GM19351 (cell line): ENCODE measurements around the gene PPP1R27.

Experiments used
- ATAC-seq: cut with Tn5 transposase; IDR thresholded peaks from one replicate; pipeline ENCODE4 v1.9.1; 2021; ENCODE audit warnings: mild to moderate bottlenecking, moderate library complexity; ENCODE audit not compliant: unreplicated experiment

Gene PPP1R27

GRCh38 chr17:81807210-81807719 is 27.6 kb downstream of the PPP1R27 start:
- ATAC-seq: no peak

GRCh38 chr17:81806461-81807209 is 28.2 kb downstream of the PPP1R27 start:
- no peak for ATAC-seq

GRCh38 chr17:81805707-81806460 is 29.0 kb downstream of the PPP1R27 start:
- ATAC-seq: no peak

- no peak for ATAC-seq
Observed at GRCh38 chr17:81804559-81805399, 30.1 kb downstream of the PPP1R27 start.

GRCh38 chr17:81803728-81804558 is 30.9 kb downstream of the PPP1R27 start, which contains the start of gene GCGR:
Gene GCGR (plus strand): TSS chr17:81804150. CDS start chr17:81809019, 4,869 bp downstream.
- ATAC-seq: no peak

GRCh38 chr17:81802856-81803643 is 31.8 kb downstream of the PPP1R27 start:
- no peak for ATAC-seq

- ATAC-seq: no peak
Observed at GRCh38 chr17:81802048-81802758, 32.6 kb downstream of the PPP1R27 start.

- ATAC-seq: no peak
Observed at GRCh38 chr17:81801327-81801726, 33.5 kb downstream of the PPP1R27 start.

- no peak for ATAC-seq
Observed at GRCh38 chr17:81794509-81794908, 40.3 kb downstream of the PPP1R27 start.

GRCh38 chr17:81794074-81794476 is 40.8 kb downstream of the PPP1R27 start:
- ATAC-seq: no peak

GRCh38 chr17:81792675-81793615 is 41.9 kb downstream of the PPP1R27 start:
- ATAC-seq: no peak
